HepG2 (cell line): ENCODE data around the gene FAF1. TPM values are rescaled to one million over a fixed set of nuclear protein-coding genes. Genes with fewer than 3 reads are reported as not detected.

ENCODE experiments used
- DR1 ChIP-seq: sonication (generic); formaldehyde crosslinking; IDR thresholded peaks from 2 replicates; pipeline ENCODE4 v1.8.0; 2021; ENCODE audit warnings: mild to moderate bottlenecking, missing genetic modification reagents, inconsistent platforms
- PHF21A ChIP-seq: sonication (generic); formaldehyde crosslinking; IDR thresholded peaks from 2 replicates; pipeline ENCODE4 v1.5.0; 2020; ENCODE audit warnings: mild to moderate bottlenecking, missing genetic modification reagents
- TARDBP ChIP-seq: sonication (generic); formaldehyde crosslinking; IDR thresholded peaks from 2 replicates; pipeline ENCODE4 v1.8.0; 2022; ENCODE audit warnings: mild to moderate bottlenecking, missing genetic modification reagents
- ZFP62 ChIP-seq: sonication (generic); formaldehyde crosslinking; IDR thresholded peaks from 2 replicates; pipeline ENCODE4 v1.4.0; 2020; ENCODE audit warnings: missing genetic modification reagents
- ZNF281 ChIP-seq: sonication (generic); formaldehyde crosslinking; IDR thresholded peaks from 2 replicates; pipeline ENCODE4 v1.4.0; 2020; ENCODE audit warnings: missing genetic modification reagents, borderline replicate concordance
- ZNF510 ChIP-seq: sonication (generic); formaldehyde crosslinking; IDR thresholded peaks from 2 replicates; pipeline ENCODE4 v1.4.0; 2020; ENCODE audit warnings: low read depth, mild to moderate bottlenecking, missing genetic modification reagents
- ZNF777 ChIP-seq: sonication (generic); formaldehyde crosslinking; IDR thresholded peaks from 2 replicates; pipeline ENCODE4 v1.4.0; 2020; ENCODE audit warnings: missing genetic modification reagents
- polyA plus RNA-seq, 8 experiments: library from polyadenylated mRNA; depleted of rRNA in 3 of 8; stranded (reverse) in 7 of 8; unstranded in 1 of 8; fragments of >200 nt; fragmentation: Illumina TruSeq in 4 of 8; extraction: Trizol in 4 of 8; gene quantifications; 2 replicates each; pipeline versions ENCODE4 v1.2.1 to v1.2.3, GENCODE V29; 2011 to 2016; ENCODE audit warnings: low read depth in 4 of 8, missing spikeins in 1 of 8, mixed read lengths in 1 of 8; ENCODE audit not compliant: insufficient read depth in 1 of 8
- total RNA-seq, 5 experiments: library from RNA; depleted of rRNA; stranded (reverse); fragments of >200 nt; fragmentation: Illumina TruSeq; extraction: Trizol; gene quantifications; 2 replicates each; pipeline ENCODE4 v1.2.3, GENCODE V29; 2016; ENCODE audit warnings: low read depth in 1 of 5
- TF ChIP-seq, protein P1 (sequence below): sonication (generic); formaldehyde crosslinking; IDR thresholded peaks from 2 replicates; pipeline ENCODE4 v1.5.0; 2020; ENCODE audit warnings: missing genetic modification reagents, mild to moderate bottlenecking, borderline replicate concordance

FAF1 gene
- total and polyA plus RNA-seq, 2 of the 13 experiments (the other 11 are each of a cell fraction or from before 2014, with no cell fraction given): 19.4 to 63.3 TPM

DNA sequence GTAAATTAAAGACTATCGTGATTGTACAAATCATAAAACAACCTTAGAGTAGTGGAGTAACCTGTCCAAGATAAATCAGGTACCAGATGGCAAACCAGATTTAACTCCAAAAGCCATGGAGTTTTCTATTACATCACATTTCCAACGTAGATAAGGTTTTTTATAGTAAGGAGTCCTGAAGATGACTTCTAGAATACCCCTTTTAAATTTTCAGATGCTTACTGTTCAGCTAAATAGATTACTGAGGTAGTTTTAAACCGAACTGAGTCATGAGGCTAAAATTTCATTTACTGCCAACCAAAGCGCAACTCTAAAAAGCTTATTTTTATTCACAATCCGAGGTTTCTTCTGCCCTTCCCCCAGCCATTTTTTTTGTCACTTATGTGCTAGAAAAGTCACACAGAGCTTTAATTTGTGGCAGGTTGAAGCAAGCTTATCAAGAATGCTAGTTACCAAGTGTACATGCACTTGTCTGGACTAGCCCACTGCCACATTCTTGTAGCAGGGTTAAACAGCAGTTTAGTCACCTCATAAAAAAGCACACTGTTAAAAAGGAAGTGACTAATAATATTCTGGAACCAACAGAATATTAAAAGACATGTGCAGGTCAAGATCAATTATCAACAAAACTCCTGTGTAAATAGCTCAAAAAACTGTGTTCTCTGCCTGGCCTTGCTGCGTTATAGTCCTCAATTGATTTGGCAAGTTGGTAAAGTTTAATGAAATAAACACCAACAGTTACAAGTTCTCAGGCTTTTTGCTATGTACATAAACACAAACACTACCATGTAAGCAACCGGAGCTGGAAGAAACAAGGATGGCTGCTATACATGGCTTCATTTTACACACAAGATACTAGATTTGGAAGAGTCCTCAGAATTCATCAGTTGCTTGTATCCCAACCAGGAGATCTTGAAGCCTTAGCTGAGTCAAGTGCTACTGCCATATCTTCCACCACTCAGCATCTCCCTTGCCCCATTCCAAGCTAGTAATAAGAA lies 356.5 kb downstream of the FAF1 start (continued):
- TF ChIP-seq ZNF510 (CRISPR knock-in tag) (no peak), TARDBP (CRISPR knock-in tag) (no peak), ZNF281 (CRISPR knock-in tag) (no peak), ZFP62 (no peak), ZNF777 (CRISPR knock-in tag) (no peak), PHF21A (no peak), DR1 (CRISPR knock-in tag) (no peak)
- TF ChIP-seq, protein P1, sequence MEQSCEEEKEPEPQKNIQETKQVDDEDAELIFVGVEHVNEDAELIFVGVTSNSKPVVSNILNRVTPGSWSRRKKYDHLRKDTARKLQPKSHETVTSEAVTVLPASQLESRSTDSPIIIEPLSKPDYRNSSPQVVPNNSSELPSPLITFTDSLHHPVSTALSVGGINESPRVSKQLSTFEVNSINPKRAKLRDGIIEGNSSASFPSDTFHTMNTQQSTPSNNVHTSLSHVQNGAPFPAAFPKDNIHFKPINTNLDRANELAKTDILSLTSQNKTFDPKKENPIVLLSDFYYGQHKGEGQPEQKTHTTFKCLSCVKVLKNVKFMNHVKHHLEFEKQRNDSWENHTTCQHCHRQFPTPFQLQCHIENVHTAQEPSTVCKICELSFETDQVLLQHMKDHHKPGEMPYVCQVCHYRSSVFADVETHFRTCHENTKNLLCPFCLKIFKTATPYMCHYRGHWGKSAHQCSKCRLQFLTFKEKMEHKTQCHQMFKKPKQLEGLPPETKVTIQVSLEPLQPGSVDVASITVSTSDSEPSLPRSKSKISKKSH (CRISPR knock-in tag): no peak
